Esophagus squamous epithelium (tissue), 4 donors: ENCODE results near the gene EED.

ENCODE experiments used
- CTCF ChIP-seq, 6 experiments: fragments of 450-650 bp in 4 of 6; fragments of 200-600 bp in 2 of 6; sonication (generic) in 2 of 6; IDR thresholded peaks; one replicate each; pipeline ENCODE4 v1.5.1; 2016 to 2019; ENCODE audit warnings: antibody characterized with exemption in 6 of 6, mild to moderate bottlenecking in 4 of 6, moderate library complexity in 4 of 6
- POLR2A ChIP-seq, 4 donors: fragments of 450-650 bp; IDR thresholded peaks; one replicate each; pipeline ENCODE4 v1.6.1; 2017; ENCODE audit warnings: antibody characterized with exemption in 4 of 4, mild to moderate bottlenecking in 4 of 4, moderate library complexity in 3 of 4

DNA sequence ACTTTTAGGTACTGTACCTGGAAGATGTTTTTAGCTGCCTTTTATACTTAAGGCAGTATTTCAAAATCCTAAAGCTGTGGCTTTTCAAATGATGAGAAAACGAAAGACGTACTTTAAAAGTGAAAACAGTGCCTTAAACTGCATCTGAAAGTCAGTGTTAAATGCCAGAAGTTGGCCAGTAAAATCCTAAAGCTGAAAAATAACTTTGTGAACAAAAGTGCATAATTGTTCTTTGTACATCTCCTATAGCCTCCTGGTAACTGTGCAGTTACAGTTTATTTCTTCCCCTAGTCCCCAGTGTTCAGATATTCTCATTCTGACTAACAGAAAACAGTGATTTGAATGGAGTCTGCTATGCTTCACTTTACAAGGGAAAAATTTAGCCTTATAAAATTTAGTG is 6.8 kb downstream of the EED start:
- TF ChIP-seq POLR2A (IDR thresholded peaks at IDR 0.05): no peak
- no peak for TF ChIP-seq CTCF (IDR thresholded peaks at IDR 0.05)
